ENCODE measurements around the gene SOCS3. TPM values are rescaled to one million over a fixed set of nuclear protein-coding genes. Genes with fewer than 3 reads are reported as not detected.
A peak's percentile ranks its signal among the peaks of the same experiment; 100 is the strongest.

The SOCS3 gene
- total RNA-seq, 1 donor from 2014 or later = 3.1 TPM

- H3K27ac Mint-ChIP-seq (ENCODE audit: unreplicated experiment) = no peak overlapping the region
These were observed 15.7 kb upstream of the SOCS3 start for GRCh38 chr17:78375401-78376151.

DNA sequence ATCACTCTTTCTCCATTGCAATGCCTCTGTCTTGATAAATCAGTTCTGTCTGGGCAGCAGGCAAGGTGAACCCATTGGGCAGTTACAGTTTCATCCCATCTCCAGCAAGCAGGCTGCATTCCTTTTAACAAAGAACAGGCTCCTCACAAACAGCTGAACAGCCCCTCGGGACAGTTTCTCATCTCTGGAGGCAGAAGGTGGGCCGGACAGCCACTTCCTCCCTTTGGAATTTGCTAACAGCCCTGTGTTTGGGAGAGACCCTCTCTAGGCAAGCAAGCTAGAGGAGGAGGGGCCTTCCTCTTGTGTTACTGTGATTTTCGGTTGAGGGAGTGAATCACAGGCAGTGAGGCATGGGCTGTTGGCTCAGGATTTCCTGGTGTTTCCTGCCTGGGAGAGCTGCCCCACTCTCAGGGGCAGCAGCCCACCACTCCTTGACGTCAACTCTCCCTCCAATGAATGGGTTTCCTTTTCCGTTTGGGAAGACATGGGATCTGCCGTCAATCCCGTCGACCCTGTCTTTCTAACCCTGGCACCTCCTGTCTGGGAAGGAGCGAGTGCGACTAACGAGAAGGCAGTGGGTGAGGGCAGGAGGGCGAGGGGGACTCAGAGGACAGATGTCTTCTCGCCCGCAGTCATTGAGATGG, 14.9 kb upstream of the SOCS3 start:
- Mint-ChIP-seq H3K27me3 (ENCODE audit: unreplicated experiment) (peaks cover 5% of the 10 kb centered on the region), H3K27ac (ENCODE audit: unreplicated experiment) (peak overlapping the region; percentile 49), H3K9me3 (ENCODE audit: unreplicated experiment) (peaks cover 4% of the 10 kb centered on the region), H3K4me3 (ENCODE audit: unreplicated experiment) (peak overlapping the region; percentile 4), H3K36me3 (ENCODE audit: unreplicated experiment) (no peaks in the 10 kb centered on the region), H3K4me1 (ENCODE audit: low read depth, unreplicated experiment) (peaks cover 13% of the 10 kb centered on the region)
- TF ChIP-seq, protein P1, sequence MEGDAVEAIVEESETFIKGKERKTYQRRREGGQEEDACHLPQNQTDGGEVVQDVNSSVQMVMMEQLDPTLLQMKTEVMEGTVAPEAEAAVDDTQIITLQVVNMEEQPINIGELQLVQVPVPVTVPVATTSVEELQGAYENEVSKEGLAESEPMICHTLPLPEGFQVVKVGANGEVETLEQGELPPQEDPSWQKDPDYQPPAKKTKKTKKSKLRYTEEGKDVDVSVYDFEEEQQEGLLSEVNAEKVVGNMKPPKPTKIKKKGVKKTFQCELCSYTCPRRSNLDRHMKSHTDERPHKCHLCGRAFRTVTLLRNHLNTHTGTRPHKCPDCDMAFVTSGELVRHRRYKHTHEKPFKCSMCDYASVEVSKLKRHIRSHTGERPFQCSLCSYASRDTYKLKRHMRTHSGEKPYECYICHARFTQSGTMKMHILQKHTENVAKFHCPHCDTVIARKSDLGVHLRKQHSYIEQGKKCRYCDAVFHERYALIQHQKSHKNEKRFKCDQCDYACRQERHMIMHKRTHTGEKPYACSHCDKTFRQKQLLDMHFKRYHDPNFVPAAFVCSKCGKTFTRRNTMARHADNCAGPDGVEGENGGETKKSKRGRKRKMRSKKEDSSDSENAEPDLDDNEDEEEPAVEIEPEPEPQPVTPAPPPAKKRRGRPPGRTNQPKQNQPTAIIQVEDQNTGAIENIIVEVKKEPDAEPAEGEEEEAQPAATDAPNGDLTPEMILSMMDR (IDR thresholded peaks at IDR 0.05; ENCODE audit: partially characterized antibody, unreplicated experiment) = no peak
- DNase-seq = no peak

More at GRCh38 chr17:78375401-78376151, 15.7 kb upstream of the SOCS3 start:
- no peak overlapping the region for H3K4me3 Mint-ChIP-seq (ENCODE audit: unreplicated experiment)
- TF ChIP-seq, protein P1 (IDR thresholded peaks at IDR 0.05; ENCODE audit: partially characterized antibody, unreplicated experiment) = no peak
- no peaks in the 10 kb centered on the region for H3K36me3 Mint-ChIP-seq (ENCODE audit: unreplicated experiment)
- H3K9me3 Mint-ChIP-seq (ENCODE audit: unreplicated experiment) = peaks cover 5% of the 10 kb centered on the region
- H3K27me3 Mint-ChIP-seq (ENCODE audit: unreplicated experiment) = peaks cover 5% of the 10 kb centered on the region
- no peak for DNase-seq
- H3K4me1 Mint-ChIP-seq (ENCODE audit: low read depth, unreplicated experiment) = peaks cover 19% of the 10 kb centered on the region

DNA sequence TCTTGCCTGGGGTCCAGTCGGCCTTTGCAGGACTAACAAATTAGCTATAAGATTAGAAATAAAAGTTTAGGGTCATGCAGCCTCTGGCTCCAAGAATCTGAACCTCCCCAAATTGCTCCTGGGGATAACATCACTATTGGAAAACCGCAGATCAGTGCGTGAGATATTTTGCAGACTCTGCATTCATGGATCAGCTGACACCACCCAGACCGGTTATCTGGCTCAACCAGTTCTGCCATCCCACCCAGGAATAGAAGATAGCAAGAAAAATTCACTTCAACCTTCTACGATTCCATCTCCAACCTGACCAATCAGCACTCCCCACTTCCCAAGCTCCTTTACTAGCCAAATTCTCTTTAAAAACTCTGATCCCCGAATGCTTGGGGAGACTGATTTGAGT, 14.3 kb upstream of the SOCS3 start:
- DNase-seq = no peak
- Mint-ChIP-seq H3K27me3 (ENCODE audit: unreplicated experiment) (peaks cover 5% of the 10 kb centered on the region), H3K36me3 (ENCODE audit: unreplicated experiment) (no peaks in the 10 kb centered on the region), H3K9me3 (ENCODE audit: unreplicated experiment) (peaks cover under 1% of the 10 kb centered on the region), H3K4me1 (ENCODE audit: low read depth, unreplicated experiment) (peaks cover 12% of the 10 kb centered on the region), H3K27ac (ENCODE audit: unreplicated experiment) (peak overlapping the region; percentile 41), H3K4me3 (ENCODE audit: unreplicated experiment) (peak overlapping the region; percentile 4)
- TF ChIP-seq, protein P1 (IDR thresholded peaks at IDR 0.05; ENCODE audit: partially characterized antibody, unreplicated experiment) = no peak

DNA sequence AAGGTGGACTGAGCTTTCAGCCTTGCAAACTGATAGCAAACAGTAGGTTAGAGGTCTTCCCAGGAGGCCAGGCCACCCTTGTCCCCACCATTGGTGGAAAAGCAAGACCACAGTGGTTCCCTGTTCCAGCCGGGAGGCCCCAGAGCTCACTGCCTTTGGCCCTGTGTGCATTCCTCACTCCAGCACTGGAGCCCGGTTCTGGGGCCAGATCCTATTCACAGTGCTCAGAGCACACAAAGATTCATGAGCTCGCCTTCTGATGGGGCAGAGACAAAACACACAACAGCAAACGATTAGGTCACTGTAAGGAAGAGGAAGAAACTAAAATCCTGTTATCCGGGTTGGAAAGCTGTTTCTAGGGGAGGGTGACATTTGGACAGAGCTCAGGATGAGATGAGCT, 13.0 kb upstream of the SOCS3 start:
- TF ChIP-seq, protein P1 (IDR thresholded peaks at IDR 0.05; ENCODE audit: partially characterized antibody, unreplicated experiment) = no peak
- H3K4me3 Mint-ChIP-seq (ENCODE audit: unreplicated experiment) = no peak overlapping the region
- DNase-seq = no peak
- peaks cover 5% of the 10 kb centered on the region for H3K27me3 Mint-ChIP-seq (ENCODE audit: unreplicated experiment)
- no peaks in the 10 kb centered on the region for H3K9me3 Mint-ChIP-seq (ENCODE audit: unreplicated experiment)
- no peaks in the 10 kb centered on the region for H3K36me3 Mint-ChIP-seq (ENCODE audit: unreplicated experiment)
- no peak overlapping the region for H3K27ac Mint-ChIP-seq (ENCODE audit: unreplicated experiment)
- peaks cover 11% of the 10 kb centered on the region for H3K4me1 Mint-ChIP-seq (ENCODE audit: low read depth, unreplicated experiment)

DNA sequence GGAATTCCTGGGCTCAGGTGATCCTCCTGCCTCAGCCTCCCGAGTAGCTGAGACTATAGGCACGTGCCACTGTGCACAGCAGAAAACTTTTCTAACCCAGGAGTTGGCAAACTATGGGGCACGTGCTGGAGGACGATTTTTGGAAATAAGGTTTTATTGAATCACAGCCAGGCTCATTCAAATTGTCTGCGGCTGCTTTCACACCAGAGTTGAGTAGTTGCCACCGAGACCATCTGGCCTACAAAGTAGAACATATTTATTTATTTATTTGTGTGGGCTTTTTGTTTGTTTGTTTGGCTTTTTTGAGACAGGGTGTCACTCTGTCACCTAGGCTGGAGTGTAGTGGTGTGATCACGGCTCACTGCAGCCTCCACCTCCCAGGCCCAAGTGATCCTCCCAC, 11.2 kb upstream of the SOCS3 start:
- no peaks in the 10 kb centered on the region for H3K36me3 Mint-ChIP-seq (ENCODE audit: unreplicated experiment)
- H3K4me1 Mint-ChIP-seq (ENCODE audit: low read depth, unreplicated experiment) = peaks cover 17% of the 10 kb centered on the region

More for the DNA sequence above, 11.2 kb upstream of the SOCS3 start:
- H3K9me3 Mint-ChIP-seq (ENCODE audit: unreplicated experiment) = peaks cover 2% of the 10 kb centered on the region
- no peak overlapping the region for H3K4me3 Mint-ChIP-seq (ENCODE audit: unreplicated experiment)
- TF ChIP-seq, protein P1 (IDR thresholded peaks at IDR 0.05; ENCODE audit: partially characterized antibody, unreplicated experiment) = no peak
- H3K27me3 Mint-ChIP-seq (ENCODE audit: unreplicated experiment) = peaks cover 2% of the 10 kb centered on the region
- DNase-seq = no peak
- H3K27ac Mint-ChIP-seq (ENCODE audit: unreplicated experiment) = no peak overlapping the region
